GM12801 (cell line): Measurements from ENCODE around the gene VRTN.

Source experiments
- CTCF ChIP-seq: IDR thresholded peaks from one replicate; pipeline ENCODE4 v1.5.1; 2011; ENCODE audit warnings: control low read depth; ENCODE audit not compliant: insufficient read length; ENCODE audit errors: extremely low read depth

Gene VRTN

GRCh38 chr14:74409441-74409840, 61.2 kb downstream of the VRTN start:
- TF ChIP-seq CTCF: no peak
